Measurements from ENCODE around the gene RNLS.
A peak's percentile ranks its signal among the peaks of the same experiment; 100 is the strongest.

GRCh38 chr10:88289342-88289741, 293.8 kb downstream of the RNLS start:
- TF ChIP-seq OVOL3 (tag by site-specific recombination; IDR thresholded peaks at IDR 0.05) = no peak
- TF ChIP-seq, protein P1, sequence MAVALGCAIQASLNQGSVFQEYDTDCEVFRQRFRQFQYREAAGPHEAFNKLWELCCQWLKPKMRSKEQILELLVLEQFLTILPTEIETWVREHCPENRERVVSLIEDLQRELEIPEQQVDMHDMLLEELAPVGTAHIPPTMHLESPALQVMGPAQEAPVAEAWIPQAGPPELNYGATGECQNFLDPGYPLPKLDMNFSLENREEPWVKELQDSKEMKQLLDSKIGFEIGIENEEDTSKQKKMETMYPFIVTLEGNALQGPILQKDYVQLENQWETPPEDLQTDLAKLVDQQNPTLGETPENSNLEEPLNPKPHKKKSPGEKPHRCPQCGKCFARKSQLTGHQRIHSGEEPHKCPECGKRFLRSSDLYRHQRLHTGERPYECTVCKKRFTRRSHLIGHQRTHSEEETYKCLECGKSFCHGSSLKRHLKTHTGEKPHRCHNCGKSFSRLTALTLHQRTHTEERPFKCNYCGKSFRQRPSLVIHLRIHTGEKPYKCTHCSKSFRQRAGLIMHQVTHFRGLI (tag by site-specific recombination; IDR thresholded peaks at IDR 0.05) = no peak
- no peak for TF ChIP-seq CTCF (tag by site-specific recombination; IDR thresholded peaks at IDR 0.05)
- TF ChIP-seq ATF2 (tag by site-specific recombination; IDR thresholded peaks at IDR 0.05; ENCODE audit: low read depth) = no peak
- TF ChIP-seq ZNF776 (tag by site-specific recombination; IDR thresholded peaks at IDR 0.05; ENCODE audit: borderline replicate concordance) = no peak
- no peak for TF ChIP-seq REST (tag by site-specific recombination; IDR thresholded peaks at IDR 0.05)
- TF ChIP-seq, protein P2, sequence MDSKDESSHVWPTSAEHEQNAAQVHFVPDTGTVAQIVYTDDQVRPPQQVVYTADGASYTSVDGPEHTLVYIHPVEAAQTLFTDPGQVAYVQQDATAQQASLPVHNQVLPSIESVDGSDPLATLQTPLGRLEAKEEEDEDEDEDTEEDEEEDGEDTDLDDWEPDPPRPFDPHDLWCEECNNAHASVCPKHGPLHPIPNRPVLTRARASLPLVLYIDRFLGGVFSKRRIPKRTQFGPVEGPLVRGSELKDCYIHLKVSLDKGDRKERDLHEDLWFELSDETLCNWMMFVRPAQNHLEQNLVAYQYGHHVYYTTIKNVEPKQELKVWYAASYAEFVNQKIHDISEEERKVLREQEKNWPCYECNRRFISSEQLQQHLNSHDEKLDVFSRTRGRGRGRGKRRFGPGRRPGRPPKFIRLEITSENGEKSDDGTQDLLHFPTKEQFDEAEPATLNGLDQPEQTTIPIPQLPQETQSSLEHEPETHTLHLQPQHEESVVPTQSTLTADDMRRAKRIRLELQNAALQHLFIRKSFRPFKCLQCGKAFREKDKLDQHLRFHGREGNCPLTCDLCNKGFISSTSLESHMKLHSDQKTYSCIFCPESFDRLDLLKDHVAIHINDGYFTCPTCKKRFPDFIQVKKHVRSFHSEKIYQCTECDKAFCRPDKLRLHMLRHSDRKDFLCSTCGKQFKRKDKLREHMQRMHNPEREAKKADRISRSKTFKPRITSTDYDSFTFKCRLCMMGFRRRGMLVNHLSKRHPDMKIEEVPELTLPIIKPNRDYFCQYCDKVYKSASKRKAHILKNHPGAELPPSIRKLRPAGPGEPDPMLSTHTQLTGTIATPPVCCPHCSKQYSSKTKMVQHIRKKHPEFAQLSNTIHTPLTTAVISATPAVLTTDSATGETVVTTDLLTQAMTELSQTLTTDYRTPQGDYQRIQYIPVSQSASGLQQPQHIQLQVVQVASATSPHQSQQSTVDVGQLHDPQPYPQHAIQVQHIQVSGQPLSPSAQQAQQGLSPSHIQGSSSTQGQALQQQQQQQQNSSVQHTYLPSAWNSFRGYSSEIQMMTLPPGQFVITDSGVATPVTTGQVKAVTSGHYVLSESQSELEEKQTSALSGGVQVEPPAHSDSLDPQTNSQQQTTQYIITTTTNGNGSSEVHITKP (tag by site-specific recombination; IDR thresholded peaks at IDR 0.05) = peak; percentile 63
- TF ChIP-seq ZFP37 (tag by site-specific recombination; IDR thresholded peaks at IDR 0.05) = no peak
- TF ChIP-seq ZNF223 (tag by site-specific recombination; IDR thresholded peaks at IDR 0.05) = no peak
- no peak for TF ChIP-seq YY1 (tag by site-specific recombination; IDR thresholded peaks at IDR 0.05)
